Peyer's patch (tissue), 4 donors: ENCODE results near the gene FGF6.

ENCODE experiments used
- CTCF ChIP-seq, 6 experiments: fragments of 450-650 bp in 4 of 6; fragments of 200-600 bp in 2 of 6; sonication (generic) in 1 of 6; IDR thresholded peaks; one replicate each; pipeline ENCODE4 v1.5.1; 2017 to 2019; ENCODE audit warnings: antibody characterized with exemption in 6 of 6, mild to moderate bottlenecking in 3 of 6, moderate library complexity in 1 of 6
- POLR2A ChIP-seq, 2 donors: fragments of 450-650 bp; IDR thresholded peaks; one replicate each; pipeline ENCODE4 v1.5.1; 2017; ENCODE audit warnings: antibody characterized with exemption in 2 of 2, mild to moderate bottlenecking in 2 of 2, moderate library complexity in 2 of 2

GRCh38 chr12:4483885-4484823 is 38.5 kb upstream of the FGF6 start:
- TF ChIP-seq POLR2A (IDR thresholded peaks at IDR 0.05), result no peak
- TF ChIP-seq CTCF (IDR thresholded peaks at IDR 0.05), result no peak
